Gastroesophageal sphincter (tissue), 3 donors: ENCODE measurements around the gene FOXQ1.

Experiments
- POLR2A ChIP-seq, 2 donors: fragments of 450-650 bp; IDR thresholded peaks; one replicate each; pipeline ENCODE4 v1.6.1; 2017; ENCODE audit warnings: antibody characterized with exemption in 2 of 2, mild to moderate bottlenecking in 2 of 2, moderate library complexity in 1 of 2
- POLR2AphosphoS5 ChIP-seq: sonication (generic); formaldehyde crosslinking; IDR thresholded peaks from one replicate; pipeline ENCODE4 v1.6.1; 2017; ENCODE audit warnings: antibody characterized with exemption
- TF ChIP-seq, protein P1 (sequence below), 4 experiments: fragments of 200-600 bp in 2 of 4; fragments of 450-650 bp in 2 of 4; sonication (generic) in 1 of 4; IDR thresholded peaks; one replicate each; pipeline ENCODE4 v1.5.1; 2017 to 2019; ENCODE audit warnings: antibody characterized with exemption in 4 of 4, mild to moderate bottlenecking in 2 of 4, moderate library complexity in 2 of 4

- TF ChIP-seq, protein P1, sequence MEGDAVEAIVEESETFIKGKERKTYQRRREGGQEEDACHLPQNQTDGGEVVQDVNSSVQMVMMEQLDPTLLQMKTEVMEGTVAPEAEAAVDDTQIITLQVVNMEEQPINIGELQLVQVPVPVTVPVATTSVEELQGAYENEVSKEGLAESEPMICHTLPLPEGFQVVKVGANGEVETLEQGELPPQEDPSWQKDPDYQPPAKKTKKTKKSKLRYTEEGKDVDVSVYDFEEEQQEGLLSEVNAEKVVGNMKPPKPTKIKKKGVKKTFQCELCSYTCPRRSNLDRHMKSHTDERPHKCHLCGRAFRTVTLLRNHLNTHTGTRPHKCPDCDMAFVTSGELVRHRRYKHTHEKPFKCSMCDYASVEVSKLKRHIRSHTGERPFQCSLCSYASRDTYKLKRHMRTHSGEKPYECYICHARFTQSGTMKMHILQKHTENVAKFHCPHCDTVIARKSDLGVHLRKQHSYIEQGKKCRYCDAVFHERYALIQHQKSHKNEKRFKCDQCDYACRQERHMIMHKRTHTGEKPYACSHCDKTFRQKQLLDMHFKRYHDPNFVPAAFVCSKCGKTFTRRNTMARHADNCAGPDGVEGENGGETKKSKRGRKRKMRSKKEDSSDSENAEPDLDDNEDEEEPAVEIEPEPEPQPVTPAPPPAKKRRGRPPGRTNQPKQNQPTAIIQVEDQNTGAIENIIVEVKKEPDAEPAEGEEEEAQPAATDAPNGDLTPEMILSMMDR (IDR thresholded peaks at IDR 0.05) = no peak
- TF ChIP-seq POLR2A (IDR thresholded peaks at IDR 0.05) (no peak), POLR2AphosphoS5 (no peak)
These were observed 240 bp downstream of the FOXQ1 start for GRCh38 chr6:1312203-1312472.
